H1 (cell line): ENCODE data around the gene TMEM106C. TPM values are rescaled to one million over a fixed set of nuclear protein-coding genes. Genes with fewer than 3 reads are reported as not detected.

Source experiments
- CTCF ChIA-PET: fragments of 300-600 bp; sonication (Branson Sonifier 250); formaldehyde crosslinking; loops from one replicate; lab custom pipeline; 2021; ENCODE audit not compliant: partially characterized antibody; lab: Charles Lee
- POLR2A ChIA-PET: fragments of 300-600 bp; sonication (Branson Sonifier 250); formaldehyde crosslinking; loops from one replicate; lab custom pipeline; 2021; ENCODE audit warnings: inconsistent platforms; ENCODE audit not compliant: partially characterized antibody; lab: Charles Lee
- DNase-seq, 2 experiments: peaks; one replicate each; pipeline versions ENCODE4 v3.0.0 to v3.0.0-alpha.2; 2010 to 2022; ENCODE audit warnings: low spot score in 2 of 2, low read depth in 1 of 2, mixed read lengths in 1 of 2
- FAIRE-seq: peaks from 2 replicates; lab custom pipeline; 2011; peaks lifted over from hg19 to GRCh38; lab: Jason Lieb, UNC
- H2AFZ ChIP-seq: 2 replicates; pipeline ENCODE4 v1.8.1; 2012; ENCODE audit warnings: low read length, inconsistent platforms
- H2AK5ac ChIP-seq: 2 replicates; pipeline ENCODE4 v1.6.1; 2013; ENCODE audit warnings: low read depth, low read length
- H2BK120ac ChIP-seq: replicated peaks from 2 replicates; pipeline ENCODE3; 2013; ENCODE audit warnings: low read depth, low read length, inconsistent platforms
- H2BK12ac ChIP-seq: 2 replicates; pipeline ENCODE4 v1.6.1; 2013; ENCODE audit warnings: low read depth, low read length
- H2BK15ac ChIP-seq: 2 replicates; pipeline ENCODE4 v1.6.1; 2013; ENCODE audit warnings: low read length
- H2BK20ac ChIP-seq: 2 replicates; pipeline ENCODE4 v1.6.1; 2013; ENCODE audit warnings: low read length
- H2BK5ac ChIP-seq: 2 replicates; pipeline ENCODE4 v1.6.1; 2013; ENCODE audit warnings: low read depth, low read length
- H3K14ac ChIP-seq: 2 replicates; pipeline ENCODE4 v1.6.1; 2013; ENCODE audit warnings: inconsistent platforms; ENCODE audit not compliant: insufficient read length
- H3K18ac ChIP-seq: 2 replicates; pipeline ENCODE4 v1.6.1; 2013; ENCODE audit warnings: low read length; ENCODE audit errors: extremely low read depth
- H3K23ac ChIP-seq: 2 replicates; pipeline ENCODE4 v1.6.1; 2013; ENCODE audit warnings: inconsistent platforms; ENCODE audit not compliant: insufficient read length
- H3K23me2 ChIP-seq: 2 replicates; pipeline ENCODE4 v1.6.1; 2013; ENCODE audit warnings: low read depth, low read length
- H3K27ac ChIP-seq: 2 replicates; pipeline ENCODE4 v1.6.1; 2011; ENCODE audit warnings: low read depth, low read length, inconsistent platforms
- H3K27me3 ChIP-seq, 4 experiments: replicated peaks in 1 of 4; 1 replicate in 1 of 4; 2 replicates in 3 of 4; pipeline versions ENCODE4 v1.6.1 to v1.8.1; 2011 to 2013; ENCODE audit warnings: low read length in 3 of 4, mild to moderate bottlenecking in 3 of 4, inconsistent platforms in 2 of 4, mixed read lengths in 2 of 4, moderate library complexity in 1 of 4; ENCODE audit not compliant: control insufficient read depth in 3 of 4, insufficient read depth in 3 of 4; ENCODE audit errors: extremely low read depth in 1 of 4
- H3K36me3 ChIP-seq, 4 experiments: 2 replicates each; pipeline versions ENCODE4 v1.6.1 to v1.8.1; 2011 to 2013; ENCODE audit warnings: mild to moderate bottlenecking in 4 of 4, low read length in 3 of 4, moderate library complexity in 2 of 4, control low read depth in 1 of 4, inconsistent platforms in 1 of 4; ENCODE audit not compliant: insufficient read depth in 4 of 4, control insufficient read depth in 2 of 4
- H3K4ac ChIP-seq: replicated peaks from 2 replicates; pipeline ENCODE3; 2013; ENCODE audit warnings: low read length, low read depth, mixed read lengths, inconsistent platforms; ENCODE audit not compliant: insufficient read length
- H3K4me1 ChIP-seq, 4 experiments: replicated peaks in 1 of 4; 1 replicate in 1 of 4; 2 replicates in 3 of 4; pipeline versions ENCODE4 v1.6.1 to v1.8.1; 2011 to 2013; ENCODE audit warnings: low read length in 3 of 4, inconsistent platforms in 2 of 4, mixed read lengths in 1 of 4; ENCODE audit not compliant: insufficient read depth in 4 of 4, control insufficient read depth in 3 of 4
- H3K4me2 ChIP-seq, 2 experiments: 2 replicates each; pipeline versions ENCODE4 v1.6.1 to v1.8.1; 2011 to 2013; ENCODE audit warnings: low read depth in 2 of 2, low read length in 2 of 2, control low read depth in 1 of 2, inconsistent platforms in 1 of 2, mild to moderate bottlenecking in 1 of 2; ENCODE audit not compliant: insufficient read depth in 1 of 2
- H3K4me3 ChIP-seq, 4 experiments: fragments of 200-600, 300-600 bp in 1 of 4; sonication (generic), shearing (Covaris generic), sonication (Bioruptor Twin) in 1 of 4; 2 replicates each; pipeline versions ENCODE4 v1.5.1 to v1.8.1; 2011 to 2016; ENCODE audit warnings: low read length in 4 of 4, low read depth in 3 of 4, control low read depth in 2 of 4, inconsistent platforms in 2 of 4, mild to moderate bottlenecking in 2 of 4, mixed read lengths in 1 of 4, moderate library complexity in 1 of 4; ENCODE audit not compliant: insufficient read depth in 2 of 4; ENCODE audit errors: extremely low read depth in 1 of 4
- H3K56ac ChIP-seq: replicated peaks from 2 replicates; pipeline ENCODE3; 2013; ENCODE audit warnings: low read depth, mild to moderate bottlenecking, mixed read lengths, low read length, inconsistent platforms; ENCODE audit not compliant: insufficient read length
- H3K79me1 ChIP-seq: 2 replicates; pipeline ENCODE4 v1.6.1; 2013; ENCODE audit warnings: low read depth, low read length, control low read depth
- H3K79me2 ChIP-seq, 2 experiments: 2 replicates each; pipeline versions ENCODE4 v1.6.1 to v1.8.1; 2012 to 2013; ENCODE audit warnings: low read length in 2 of 2, mild to moderate bottlenecking in 2 of 2, inconsistent platforms in 1 of 2; ENCODE audit not compliant: insufficient read depth in 2 of 2, control insufficient read depth in 1 of 2
- H3K9ac ChIP-seq, 4 experiments: replicated peaks in 1 of 4; 1 replicate in 1 of 4; 2 replicates in 3 of 4; pipeline versions ENCODE4 v1.6.1 to v1.8.1; 2011 to 2013; ENCODE audit warnings: low read depth in 3 of 4, low read length in 3 of 4, control low read depth in 2 of 4, mild to moderate bottlenecking in 2 of 4, moderate library complexity in 2 of 4, inconsistent platforms in 1 of 4; ENCODE audit errors: extremely low read depth in 1 of 4
- H3K9me3 ChIP-seq, 2 experiments: 2 replicates each; pipeline versions ENCODE4 v1.6.1 to v1.8.1; 2012 to 2013; ENCODE audit warnings: mild to moderate bottlenecking in 2 of 2, moderate library complexity in 2 of 2, control low read depth in 1 of 2, inconsistent platforms in 1 of 2, low read depth in 1 of 2, low read length in 1 of 2, mixed read lengths in 1 of 2; ENCODE audit not compliant: insufficient read depth in 2 of 2
- H4K20me1 ChIP-seq, 2 experiments: replicated peaks in 1 of 2; 2 replicates each; pipeline versions ENCODE3 to v1.8.1; 2011 to 2013; ENCODE audit warnings: inconsistent platforms in 2 of 2, low read length in 2 of 2, mild to moderate bottlenecking in 1 of 2; ENCODE audit not compliant: insufficient read depth in 2 of 2, control insufficient read depth in 1 of 2
- H4K5ac ChIP-seq: 2 replicates; pipeline ENCODE4 v1.6.1; 2013; ENCODE audit warnings: low read length, low read depth, mixed read lengths, inconsistent platforms; ENCODE audit not compliant: insufficient read length
- H4K8ac ChIP-seq: 2 replicates; pipeline ENCODE4 v1.8.0; 2013; ENCODE audit warnings: mild to moderate bottlenecking, moderate library complexity, low read length, inconsistent platforms; ENCODE audit not compliant: insufficient read depth; ENCODE audit errors: extremely low read depth
- H4K91ac ChIP-seq: replicated peaks from 2 replicates; pipeline ENCODE3; 2013; ENCODE audit warnings: low read length, mixed read lengths, inconsistent platforms; ENCODE audit not compliant: insufficient read length
- ATF2 ChIP-seq: IDR thresholded peaks from 2 replicates; pipeline ENCODE4 v1.6.1; 2012; ENCODE audit warnings: low read length, inconsistent platforms
- NRF1 ChIP-seq: IDR thresholded peaks from 2 replicates; pipeline ENCODE4 v1.6.1; 2011; ENCODE audit warnings: mild to moderate bottlenecking, low read depth, low read length, improper control_type of control experiment
- WGBS, 2 experiments: shearing (Covaris generic) in 1 of 2; methylation state at CpG; one replicate each; pipeline versions ENCODE4 v1.1.6 to v1.1.7; 2013 to 2015; ENCODE audit warnings: low lambda C conversion rate in 2 of 2, mixed read lengths in 2 of 2, inconsistent platforms in 1 of 2, low coverage in 1 of 2, missing lambda C conversion rate in 1 of 2; ENCODE audit not compliant: insufficient replicate concordance in 2 of 2, insufficient coverage in 1 of 2, insufficient read length in 1 of 2; ENCODE audit errors: extremely low coverage in 1 of 2, missing lambda C conversion rate in 1 of 2; 5-methylcytosine and 5-hydroxymethylcytosine counted together
- polyA plus RNA-seq, 7 experiments: library from polyadenylated mRNA; depleted of rRNA in 3 of 7; stranded (reverse) in 5 of 7; unstranded in 2 of 7; fragments of >200 nt in 5 of 7; fragments of 200-250 nt in 2 of 7; gene quantifications; 1 replicate in 5 of 7; 2 replicates in 1 of 7; 4 replicates in 1 of 7; pipeline versions ENCODE4 v1.2.1 to v1.2.3, GENCODE V29; 2011 to 2013; ENCODE audit warnings: missing spikeins in 2 of 7, mixed read lengths in 2 of 7
- total RNA-seq: library from RNA; stranded (reverse); fragmentation: NEBNext Ultra II Directional; extraction: Animal tissue kit (Norgen Biotek cat#: 25700); gene quantifications from 2 replicates; pipeline ENCODE4 v1.2.1, GENCODE V29; 2021

TMEM106C gene
- total and polyA plus RNA-seq, 2 of the 8 experiments (the other 6 are each of a cell fraction or from before 2014, with no cell fraction given): 36.6 to 45.3 TPM

GRCh38 chr12:47980779-47981495 lies 17.5 kb downstream of the TMEM106C start:
- no peak overlapping the region for H4K8ac ChIP-seq
- H4K20me1 ChIP-seq: no peaks in the 10 kb centered on the region
- H2BK5ac ChIP-seq: no peak overlapping the region
- no peaks in the 10 kb centered on the region for H3K79me1 ChIP-seq
- no peak overlapping the region for H2BK20ac ChIP-seq
- H3K27me3 ChIP-seq: no peaks in the 10 kb centered on the region
- no peak overlapping the region for H3K56ac ChIP-seq
- H3K14ac ChIP-seq: no peak overlapping the region
- FAIRE-seq: no peak
- H2AK5ac ChIP-seq: no peak overlapping the region
- H3K9me3 ChIP-seq: no peaks in the 10 kb centered on the region
- H3K9ac ChIP-seq: no peak overlapping the region
- 84% methylated on average over 14 of the region's 17 CpGs; no CpG with 5 or more reads in 1 of the 2 experiments for WGBS, 2 experiments
- no peak overlapping the region for H3K4me2 ChIP-seq
- H3K4me3 ChIP-seq: no peak overlapping the region
- POLR2A ChIA-PET: no interaction called here
- no peak overlapping the region for H3K4ac ChIP-seq
- H3K4me1 ChIP-seq: no peaks in the 10 kb centered on the region
- H3K79me2 ChIP-seq: no peaks in the 10 kb centered on the region
- H3K36me3 ChIP-seq: no peaks in the 10 kb centered on the region
- no peak overlapping the region for H3K27ac ChIP-seq
- no peak overlapping the region for H2BK12ac ChIP-seq
- no peak overlapping the region for H4K5ac ChIP-seq
- CTCF ChIA-PET: interaction anchor here (0.6 to 2.6 kb wide), 2 partner anchors 12 to 75 kb away, joined by 5 to 8 read pairs; no protein-coding TSS in a partner anchor
- no peak overlapping the region for H3K18ac ChIP-seq
- H3K23ac ChIP-seq: no peak overlapping the region
- H2BK15ac ChIP-seq: no peak overlapping the region
- no peaks in the 10 kb centered on the region for H3K23me2 ChIP-seq
- H2AFZ ChIP-seq: no peak overlapping the region
- H2BK120ac ChIP-seq: no peak overlapping the region
- no peak overlapping the region for H4K91ac ChIP-seq
- TF ChIP-seq ATF2: no peak
- TF ChIP-seq NRF1: no peak
- TF ChIP-seq, all 59 proteins: peak for 0
- DNase-seq: no peak
